Neuronal stem cell (in vitro differentiated cells): ENCODE measurements around the gene USP5.

Source experiments
- DNase-seq: peaks from one replicate; pipeline ENCODE4 v3.0.0-alpha.2; 2013; ENCODE audit warnings: low spot score
- H2AFZ ChIP-seq: one replicate; pipeline ENCODE4 v1.6.1; 2013; ENCODE audit warnings: mild to moderate bottlenecking, low read length, inconsistent platforms
- H2AK5ac ChIP-seq: 2 replicates; pipeline ENCODE4 v1.6.1; 2013; ENCODE audit warnings: low read depth, mild to moderate bottlenecking, inconsistent platforms, low read length, moderate library complexity, mixed read lengths
- H2BK120ac ChIP-seq: 2 replicates; pipeline ENCODE4 v1.6.1; 2013; ENCODE audit warnings: low read depth, mild to moderate bottlenecking, inconsistent platforms, low read length, moderate library complexity, mixed read lengths
- H2BK12ac ChIP-seq: one replicate; pipeline ENCODE4 v1.6.1; 2013; ENCODE audit warnings: low read length, inconsistent platforms
- H2BK15ac ChIP-seq: 2 replicates; pipeline ENCODE4 v1.6.1; 2013; ENCODE audit warnings: mild to moderate bottlenecking, low read length, inconsistent platforms, mixed read lengths
- H2BK5ac ChIP-seq: one replicate; pipeline ENCODE4 v1.6.1; 2013; ENCODE audit warnings: inconsistent platforms, mild to moderate bottlenecking, low read length, moderate library complexity
- H3K14ac ChIP-seq: one replicate; pipeline ENCODE4 v1.6.1; 2013; ENCODE audit warnings: low read length, inconsistent platforms
- H3K18ac ChIP-seq: 2 replicates; pipeline ENCODE4 v1.6.1; 2013; ENCODE audit warnings: low read length, inconsistent platforms
- H3K23ac ChIP-seq: 2 replicates; pipeline ENCODE4 v1.6.1; 2013; ENCODE audit warnings: low read depth, mild to moderate bottlenecking, mixed read lengths, low read length, inconsistent platforms; ENCODE audit not compliant: poor library complexity
- H3K27ac ChIP-seq: replicated peaks from 3 replicates; pipeline ENCODE4 v1.5.1; 2013; ENCODE audit warnings: low read length, inconsistent platforms
- H3K27me3 ChIP-seq, 3 experiments: 2 replicates each; pipeline ENCODE4 v1.6.1; 2013; ENCODE audit warnings: low read length in 3 of 3, mild to moderate bottlenecking in 2 of 3, inconsistent platforms in 1 of 3, low read depth in 1 of 3, mixed read lengths in 1 of 3, moderate library complexity in 1 of 3; ENCODE audit not compliant: control insufficient read depth in 3 of 3, insufficient read depth in 3 of 3
- H3K36me3 ChIP-seq, 2 donors: replicated peaks in 1 of 2; 2 replicates each; pipeline ENCODE4 v1.6.1; 2013; ENCODE audit warnings: low read length in 2 of 2; ENCODE audit not compliant: control insufficient read depth in 2 of 2, insufficient read depth in 2 of 2
- H3K4ac ChIP-seq: 2 replicates; pipeline ENCODE4 v1.6.1; 2013; ENCODE audit warnings: inconsistent platforms, mild to moderate bottlenecking, low read length, moderate library complexity
- H3K4me1 ChIP-seq, 2 donors: 1 replicate in 1 of 2; 2 replicates in 1 of 2; pipeline ENCODE4 v1.6.1; 2013; ENCODE audit warnings: low read length in 2 of 2, low read depth in 1 of 2; ENCODE audit not compliant: control insufficient read depth in 2 of 2, insufficient read depth in 1 of 2
- H3K4me2 ChIP-seq: one replicate; pipeline ENCODE4 v1.6.1; 2013; ENCODE audit warnings: mild to moderate bottlenecking, low read length, inconsistent platforms; ENCODE audit not compliant: insufficient read depth, poor library complexity, severe bottlenecking
- H3K4me3 ChIP-seq, 2 donors: 2 replicates each; pipeline ENCODE4 v1.5.1; 2013; ENCODE audit warnings: low read length in 2 of 2, mild to moderate bottlenecking in 2 of 2, inconsistent platforms in 1 of 2, moderate library complexity in 1 of 2
- H3K79me1 ChIP-seq: one replicate; pipeline ENCODE4 v1.6.1; 2013; ENCODE audit warnings: low read depth, mild to moderate bottlenecking, inconsistent platforms, low read length, moderate library complexity
- H3K9ac ChIP-seq: one replicate; pipeline ENCODE4 v1.6.1; 2013; ENCODE audit warnings: mild to moderate bottlenecking, low read depth, low read length, inconsistent platforms; ENCODE audit not compliant: poor library complexity
- H3K9me3 ChIP-seq, 2 donors: replicated peaks in 1 of 2; 2 replicates each; pipeline versions ENCODE3 to v1.6.1; 2013; ENCODE audit warnings: low read length in 2 of 2, mild to moderate bottlenecking in 2 of 2, inconsistent platforms in 1 of 2, low read depth in 1 of 2, mixed read lengths in 1 of 2, moderate library complexity in 1 of 2; ENCODE audit not compliant: control insufficient read depth in 2 of 2, insufficient read depth in 1 of 2
- H4K8ac ChIP-seq: one replicate; pipeline ENCODE4 v1.6.1; 2013; ENCODE audit warnings: low read depth, mild to moderate bottlenecking, inconsistent platforms, low read length, moderate library complexity
- H4K91ac ChIP-seq: one replicate; pipeline ENCODE4 v1.6.1; 2013; ENCODE audit warnings: low read length, low read depth, mild to moderate bottlenecking, inconsistent platforms; ENCODE audit not compliant: poor library complexity
- WGBS, 2 donors: extraction: QIAGEN DNeasy Blood & Tissue Kit; methylation state at CpG; one replicate each; pipeline ENCODE4 v1.1.7; 2013; ENCODE audit warnings: missing lambda C conversion rate in 2 of 2, mixed read lengths in 1 of 2; ENCODE audit not compliant: insufficient read length in 2 of 2, insufficient replicate concordance in 1 of 2; ENCODE audit errors: extremely low coverage in 2 of 2; 5-methylcytosine and 5-hydroxymethylcytosine counted together

Gene USP5

DNA sequence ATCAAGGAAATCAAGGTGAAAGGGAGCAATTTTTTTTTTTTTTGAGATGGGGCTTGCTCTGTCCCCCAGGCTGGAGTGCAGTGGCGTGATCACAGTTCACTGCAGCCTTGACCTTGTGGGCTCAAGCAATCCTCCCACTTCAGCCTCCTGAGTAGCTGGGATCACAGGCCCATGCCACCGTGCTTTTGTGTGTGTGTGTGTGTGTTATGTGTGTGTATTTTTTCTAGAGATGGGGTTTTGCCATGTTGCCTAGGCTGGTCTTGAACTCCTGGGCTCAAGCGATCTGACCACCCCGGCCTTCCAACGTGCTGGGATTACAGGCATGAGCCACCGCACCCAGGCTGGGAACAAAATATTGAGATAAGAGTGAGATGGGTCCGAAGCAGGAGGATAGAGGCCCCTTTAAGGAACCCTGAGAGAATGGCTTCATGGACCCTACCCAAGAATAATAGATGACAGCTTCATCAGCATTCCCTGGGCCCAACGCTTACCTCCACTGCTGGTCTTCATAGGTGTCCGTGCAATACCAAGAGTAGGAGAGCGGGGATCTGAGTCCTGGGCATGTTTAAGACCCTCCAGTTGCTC, 1.9 kb upstream of the USP5 start:
- no CpG with 5 or more reads among the region's 10 CpGs for WGBS, 2 donors
- H3K4me1 ChIP-seq, result peaks cover 10 to 17% of the 10 kb centered on the region in 2 donors
- H3K27ac ChIP-seq, result no peak overlapping the region
- no peak overlapping the region for H3K23ac ChIP-seq
- H2AFZ ChIP-seq, result no peak overlapping the region
- no peak overlapping the region for H2BK12ac ChIP-seq
- H3K4ac ChIP-seq, result no peak overlapping the region
- no peak overlapping the region for H3K14ac ChIP-seq
- H3K9me3 ChIP-seq, result no peaks in the 10 kb centered on the region
- no peak overlapping the region for H2BK15ac ChIP-seq
- no peak overlapping the region for H4K8ac ChIP-seq
- H3K4me2 ChIP-seq, result peak overlapping the region; percentile 76
- peak overlapping the region; percentile 77 to 86 for H3K4me3 ChIP-seq
- H3K9ac ChIP-seq, result no peak overlapping the region
- H3K27me3 ChIP-seq, result no peaks in the 10 kb centered on the region
- H3K36me3 ChIP-seq, result peaks cover 40 to 75% of the 10 kb centered on the region in 2 donors
- H2BK5ac ChIP-seq, result no peak overlapping the region
- H2BK120ac ChIP-seq, result no peak overlapping the region
- no peak overlapping the region for H4K91ac ChIP-seq
- no peak overlapping the region for H3K18ac ChIP-seq
- H2AK5ac ChIP-seq, result no peak overlapping the region
- DNase-seq, result no peak
- peaks cover 8% of the 10 kb centered on the region for H3K79me1 ChIP-seq

- Histone ChIP-seq H3K36me3 (peaks cover 37 to 75% of the 10 kb centered on the region in 2 donors), H3K4ac (no peak overlapping the region), H2AK5ac (peak overlapping the region; percentile 64), H3K4me1 (peaks cover 10 to 17% of the 10 kb centered on the region in 2 donors), H4K91ac (no peak overlapping the region), H3K18ac (peak overlapping the region; percentile 84), H3K4me3 (peak overlapping the region; percentile 77 to 86), H3K27ac (peak overlapping the region; percentile 30), H4K8ac (no peak overlapping the region), H3K14ac (no peak overlapping the region), H2BK12ac (no peak overlapping the region), H2BK5ac (no peak overlapping the region), H2BK15ac (no peak overlapping the region), H3K9ac (peak overlapping the region; percentile 90), H3K79me1 (peaks cover 10% of the 10 kb centered on the region), H2BK120ac (no peak overlapping the region), H3K23ac (no peak overlapping the region), H2AFZ (no peak overlapping the region), H3K9me3 (no peaks in the 10 kb centered on the region), H3K4me2 (peak overlapping the region; percentile 76), H3K27me3 (no peaks in the 10 kb centered on the region)
- no CpG with 5 or more reads among the region's 16 CpGs for WGBS, 2 donors
- no peak for DNase-seq
Observed at GRCh38 chr12:6850796-6851152, 1.2 kb upstream of the USP5 start.

DNA sequence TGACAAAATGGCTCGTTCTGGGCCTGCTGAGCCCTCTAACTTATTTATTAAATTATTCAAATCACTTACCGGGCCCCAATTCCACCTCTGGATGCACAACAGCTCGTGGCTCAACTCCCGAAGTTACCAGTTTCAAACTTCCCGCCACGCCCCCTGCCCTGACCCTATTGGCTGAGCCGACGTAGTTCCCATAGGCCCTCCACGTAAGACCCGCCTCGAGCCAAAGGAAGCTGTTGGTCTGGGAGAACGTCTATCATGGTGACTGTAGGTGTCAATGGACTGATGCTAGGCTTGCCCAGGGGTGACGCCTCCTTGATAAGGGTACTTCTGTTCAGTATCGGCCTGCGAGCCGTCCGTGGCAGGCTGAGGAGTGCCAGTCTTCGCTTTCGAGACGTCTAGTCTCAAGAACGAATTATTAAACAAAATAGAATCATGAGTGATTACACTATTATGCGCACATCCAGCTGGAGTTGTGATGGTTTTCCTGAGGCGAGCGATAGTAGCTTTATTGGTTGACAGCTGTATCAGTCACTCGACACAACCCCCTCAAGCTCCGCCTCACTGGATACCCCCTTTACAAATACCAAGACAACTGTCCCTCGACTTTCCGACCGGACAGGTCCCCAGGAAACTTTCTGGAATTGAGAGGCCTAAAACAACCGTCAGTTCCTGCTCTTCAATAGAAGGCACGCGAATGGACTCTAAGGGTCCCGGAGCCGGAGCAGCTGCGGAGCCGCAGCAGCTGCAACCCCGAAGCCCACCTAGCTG, 613 bp upstream of the USP5 start, which contains the start of gene CDCA3:
TSS of gene CDCA3 (minus strand) at position 134 of the 768 bp plus-strand sequence. CDS start 334 bp downstream, outside the sequence.
- H2BK120ac ChIP-seq, result no peak within 1 kb of the TSS
- peaks cover 10 to 17% of the 10 kb centered on the region in 2 donors for H3K4me1 ChIP-seq
- peak within 1 kb of the TSS; percentile 94 for H3K9ac ChIP-seq
- H3K18ac ChIP-seq, result peak within 1 kb of the TSS; percentile 96
- peak within 1 kb of the TSS; percentile 24 for H2BK12ac ChIP-seq
- peaks cover 38 to 75% of the 10 kb centered on the region in 2 donors for H3K36me3 ChIP-seq
- H3K27ac ChIP-seq, result peak within 1 kb of the TSS; percentile 81
- H3K79me1 ChIP-seq, result peaks cover 13% of the 10 kb centered on the region
- H3K4me3 ChIP-seq, result peak within 1 kb of the TSS; percentile 77 to 92
- no peaks in the 10 kb centered on the region for H3K27me3 ChIP-seq
- peak within 1 kb of the TSS; percentile 31 for H3K23ac ChIP-seq
- no peak within 1 kb of the TSS for H2BK15ac ChIP-seq
- H3K14ac ChIP-seq, result peak within 1 kb of the TSS; percentile 25
- H2AFZ ChIP-seq, result peak within 1 kb of the TSS; percentile 89
- H3K4ac ChIP-seq, result no peak within 1 kb of the TSS
- no CpG with 5 or more reads among the region's 37 CpGs for WGBS, 2 donors
- peak within 1 kb of the TSS; percentile 90 for H2BK5ac ChIP-seq
- H4K91ac ChIP-seq, result no peak within 1 kb of the TSS
- H4K8ac ChIP-seq, result no peak within 1 kb of the TSS
- peak within 1 kb of the TSS; percentile 64 for H2AK5ac ChIP-seq
- peak; percentile 95 for DNase-seq
- peak within 1 kb of the TSS; percentile 76 for H3K4me2 ChIP-seq
- no peaks in the 10 kb centered on the region for H3K9me3 ChIP-seq

DNA sequence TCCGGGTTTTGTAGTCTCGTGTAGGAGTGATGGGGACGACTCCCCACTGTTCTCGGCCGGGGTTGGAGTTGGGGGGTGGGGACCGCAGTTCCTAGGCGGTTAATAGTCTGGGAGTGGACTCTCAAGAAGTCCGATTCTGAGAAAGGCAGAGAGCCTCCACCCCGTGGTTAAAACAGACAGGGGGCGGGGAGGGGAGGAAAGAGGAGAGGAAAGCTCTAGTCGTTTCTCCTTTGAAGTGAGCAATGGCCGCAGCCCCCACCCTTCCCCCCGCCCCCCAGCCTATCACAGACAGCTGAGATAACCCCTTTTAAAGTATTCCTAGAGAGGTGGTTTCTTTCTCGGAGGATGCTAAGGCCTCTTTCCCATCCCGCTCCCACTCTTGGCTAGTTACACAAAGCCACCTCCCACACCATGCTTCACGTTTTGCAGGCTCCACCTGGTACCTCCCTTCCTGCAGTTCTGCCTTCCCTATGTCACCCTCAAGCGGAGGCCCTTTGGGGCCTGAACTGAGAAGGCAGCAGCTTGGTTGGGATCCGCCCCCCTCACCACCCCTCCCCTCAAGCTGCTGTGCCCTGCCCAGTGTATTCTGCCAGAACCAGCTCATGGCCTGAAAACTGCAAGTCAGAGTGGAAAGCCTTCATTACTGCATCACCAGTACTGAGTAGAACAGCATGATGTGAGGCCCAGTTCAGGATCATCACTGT, 853 bp downstream of the USP5 start:
- no peaks in the 10 kb centered on the region for H3K27me3 ChIP-seq
- no peak overlapping the region for H3K23ac ChIP-seq
- no peak overlapping the region for H4K91ac ChIP-seq
- H3K36me3 ChIP-seq, result peaks cover 36 to 75% of the 10 kb centered on the region in 2 donors
- H3K27ac ChIP-seq, result peak overlapping the region; percentile 37
- WGBS, 2 donors, result no CpG with 5 or more reads among the region's 18 CpGs
- peak overlapping the region; percentile 77 to 82 for H3K4me3 ChIP-seq
- H3K79me1 ChIP-seq, result peaks cover 13% of the 10 kb centered on the region
- no peak overlapping the region for H2BK15ac ChIP-seq
- H3K18ac ChIP-seq, result no peak overlapping the region
- H3K14ac ChIP-seq, result peak overlapping the region; percentile 5
- no peak overlapping the region for H2BK5ac ChIP-seq
- DNase-seq, result no peak
- no peak overlapping the region for H2BK12ac ChIP-seq
- peak overlapping the region; percentile 80 for H3K9ac ChIP-seq
- no peak overlapping the region for H2BK120ac ChIP-seq
- H2AK5ac ChIP-seq, result no peak overlapping the region
- no peaks in the 10 kb centered on the region for H3K9me3 ChIP-seq
- peak overlapping the region; percentile 88 for H3K4me2 ChIP-seq
- H2AFZ ChIP-seq, result peak overlapping the region; percentile 80
- peaks cover 10 to 17% of the 10 kb centered on the region in 2 donors for H3K4me1 ChIP-seq
- H4K8ac ChIP-seq, result no peak overlapping the region
- no peak overlapping the region for H3K4ac ChIP-seq
